ENCODE measurements around the gene COPS7B. TPM values are rescaled to one million over a fixed set of nuclear protein-coding genes. Genes with fewer than 3 reads are reported as not detected.
A peak's percentile ranks its signal among the peaks of the same experiment; 100 is the strongest.

Gene COPS7B
- total RNA-seq, 1 experiment from 2014 or later = 43.5 TPM

GRCh38 chr2:231795525-231796327 is 9.5 kb downstream of the COPS7B start:
- peak; percentile 95 for DNase-seq

GRCh38 chr2:231800493-231801091 is 14.3 kb downstream of the COPS7B start:
- no TSS peak for BruUV-seq (replicated peaks)
- DNase-seq = peak; percentile 39
- H4K20me1 ChIP-seq (ENCODE audit: low read length) = no peaks in the 10 kb centered on the region
- no peaks in the 10 kb centered on the region for H3K4me1 ChIP-seq (ENCODE audit: insufficient read depth, low read length)
- CTCF ChIA-PET = no interaction called here
- H3K4me2 ChIP-seq (ENCODE audit: low read length) = no peak overlapping the region
- no peaks in the 10 kb centered on the region for H3F3A ChIP-seq (ENCODE audit: low read length, unreplicated experiment)
- no peak overlapping the region for H3K4me3 ChIP-seq (ENCODE audit: low read length)
- peak; percentile 62 for ATAC-seq
- H3K79me2 ChIP-seq (ENCODE audit: low read length) = no peaks in the 10 kb centered on the region; the same call in 1 of the 2 replicates
- no peak overlapping the region for H3K27ac ChIP-seq (ENCODE audit: low read length)
- POLR2A ChIA-PET (ENCODE audit: unreplicated experiment) = no interaction called here
- intact Hi-C loops (cut with micrococcal nuclease) = no loop called here
- H3K36me3 ChIP-seq (ENCODE audit: low read depth, low read length) = peaks cover 66% of the 10 kb centered on the region
- no peak overlapping the region for H3K9ac ChIP-seq (ENCODE audit: low read length)
- no peak overlapping the region for H2AFZ ChIP-seq (ENCODE audit: low read length)
- no peaks in the 10 kb centered on the region for H3K9me3 ChIP-seq (ENCODE audit: low read length)
- H3K9me2 ChIP-seq (replicated peaks; ENCODE audit: low read length) = no peaks in the 10 kb centered on the region
- TF ChIP-seq CTCF (conservative IDR thresholded peaks at IDR 0.05; ENCODE audit: low read depth, low read length) (peak; percentile 76), EZH2 (IDR thresholded peaks at IDR 0.05; ENCODE audit: low read length, unreplicated experiment) (no peak)
- no peaks in the 10 kb centered on the region for H3K27me3 ChIP-seq (ENCODE audit: low read length)

More at GRCh38 chr2:231795525-231796327, 9.5 kb downstream of the COPS7B start:
- peak; percentile 92 for ATAC-seq
- no peak overlapping the region for H2AFZ ChIP-seq (ENCODE audit: low read length)
- no peaks in the 10 kb centered on the region for H3K27me3 ChIP-seq (ENCODE audit: low read length)
- intact Hi-C loops (cut with micrococcal nuclease) = no loop called here
- no peaks in the 10 kb centered on the region for H3F3A ChIP-seq (ENCODE audit: low read length, unreplicated experiment)
- no TSS peak for BruUV-seq (replicated peaks)
- ChIA-PET CTCF (interaction anchor here (0.5 to 1.1 kb wide), 10 partner anchors 11 to 793 kb away, joined by 3 to 6 read pairs (median 3); partner anchors contain the start of gene PTMA), POLR2A (ENCODE audit: unreplicated experiment) (interaction anchor here (0.6 to 0.7 kb wide), 2 partner anchors 60 to 165 kb away, joined by 3 read pairs; no protein-coding TSS in a partner anchor)
- peaks cover 3% of the 10 kb centered on the region; the same call in 1 of the 2 replicates for H4K20me1 ChIP-seq (ENCODE audit: low read length)
- H3K4me3 ChIP-seq (ENCODE audit: low read length) = no peak overlapping the region
- no peaks in the 10 kb centered on the region for H3K9me2 ChIP-seq (replicated peaks; ENCODE audit: low read length)
- H3K9me3 ChIP-seq (ENCODE audit: low read length) = no peaks in the 10 kb centered on the region
- H3K4me1 ChIP-seq (ENCODE audit: insufficient read depth, low read length) = peaks cover 4% of the 10 kb centered on the region
- peaks cover 34% of the 10 kb centered on the region for H3K79me2 ChIP-seq (ENCODE audit: low read length)
- no peak overlapping the region for H3K9ac ChIP-seq (ENCODE audit: low read length)
- H3K27ac ChIP-seq (ENCODE audit: low read length) = no peak overlapping the region
- H3K4me2 ChIP-seq (ENCODE audit: low read length) = no peak overlapping the region
- no peak for TF ChIP-seq EZH2 (IDR thresholded peaks at IDR 0.05; ENCODE audit: low read length, unreplicated experiment)
- TF ChIP-seq CTCF (conservative IDR thresholded peaks at IDR 0.05; ENCODE audit: low read depth, low read length) = peak; percentile 78
- H3K36me3 ChIP-seq (ENCODE audit: low read depth, low read length) = peaks cover 67% of the 10 kb centered on the region
